HepG2 (cell line): ENCODE results near the gene COQ8B. TPM values are rescaled to one million over a fixed set of nuclear protein-coding genes. Genes with fewer than 3 reads are reported as not detected.

Source experiments
- EHMT2 ChIP-seq: fragments of 200-600 bp; sonication (generic); IDR thresholded peaks from 2 replicates; pipeline ENCODE4 v1.7.0; 2017; ENCODE audit warnings: antibody characterized with exemption, low read depth, low read length, borderline replicate concordance
- GZF1 ChIP-seq: sonication (generic); formaldehyde crosslinking; IDR thresholded peaks from 2 replicates; pipeline ENCODE4 v1.5.1; 2020; ENCODE audit warnings: mild to moderate bottlenecking, missing genetic modification reagents
- MTF2 ChIP-seq: sonication (generic); formaldehyde crosslinking; IDR thresholded peaks from 2 replicates; pipeline ENCODE4 v1.5.0; 2020; ENCODE audit warnings: missing genetic modification reagents, borderline replicate concordance
- MYNN ChIP-seq: sonication (generic); formaldehyde crosslinking; IDR thresholded peaks from 2 replicates; pipeline ENCODE4 v1.4.0; 2020; ENCODE audit warnings: mild to moderate bottlenecking, low read depth, missing genetic modification reagents
- NR3C1 ChIP-seq: sonication (generic); formaldehyde crosslinking; IDR thresholded peaks from 2 replicates; pipeline ENCODE4 v1.4.0; 2020; ENCODE audit warnings: missing genetic modification reagents
- PAX8 ChIP-seq: sonication (generic); formaldehyde crosslinking; IDR thresholded peaks from 2 replicates; pipeline ENCODE4 v1.8.0; 2022; ENCODE audit warnings: mild to moderate bottlenecking, missing genetic modification reagents, borderline replicate concordance
- RARG ChIP-seq: sonication (generic); formaldehyde crosslinking; IDR thresholded peaks from 2 replicates; pipeline ENCODE4 v1.4.0; 2020; ENCODE audit warnings: low read depth, mild to moderate bottlenecking, missing genetic modification reagents
- ZNF337 ChIP-seq: sonication (generic); formaldehyde crosslinking; IDR thresholded peaks from 2 replicates; pipeline ENCODE4 v1.5.1; 2020; ENCODE audit warnings: missing genetic modification reagents, low read depth, mild to moderate bottlenecking, borderline replicate concordance
- ZNF788 ChIP-seq: sonication (generic); formaldehyde crosslinking; IDR thresholded peaks from 2 replicates; pipeline ENCODE4 v1.5.0; 2020; ENCODE audit warnings: mild to moderate bottlenecking, missing genetic modification reagents, borderline replicate concordance
- ZSCAN20 ChIP-seq: sonication (generic); formaldehyde crosslinking; IDR thresholded peaks from 2 replicates; pipeline ENCODE4 v1.4.0; 2020; ENCODE audit warnings: missing genetic modification reagents, mild to moderate bottlenecking, borderline replicate concordance
- polyA plus RNA-seq, 8 experiments: library from polyadenylated mRNA; depleted of rRNA in 3 of 8; stranded (reverse) in 7 of 8; unstranded in 1 of 8; fragments of >200 nt; fragmentation: Illumina TruSeq in 4 of 8; extraction: Trizol in 4 of 8; gene quantifications; 2 replicates each; pipeline versions ENCODE4 v1.2.1 to v1.2.3, GENCODE V29; 2011 to 2016; ENCODE audit warnings: low read depth in 4 of 8, missing spikeins in 1 of 8, mixed read lengths in 1 of 8; ENCODE audit not compliant: insufficient read depth in 1 of 8
- total RNA-seq, 5 experiments: library from RNA; depleted of rRNA; stranded (reverse); fragments of >200 nt; fragmentation: Illumina TruSeq; extraction: Trizol; gene quantifications; 2 replicates each; pipeline ENCODE4 v1.2.3, GENCODE V29; 2016; ENCODE audit warnings: low read depth in 1 of 5
- TF ChIP-seq, protein P1 (sequence below): IDR thresholded peaks from 2 replicates; pipeline ENCODE4 v1.6.1; 2016; ENCODE audit warnings: low read depth
- TF ChIP-seq, protein P2 (sequence below): sonication (generic); formaldehyde crosslinking; IDR thresholded peaks from 2 replicates; pipeline ENCODE4 v1.8.1; 2023; ENCODE audit warnings: missing genetic modification reagents, mild to moderate bottlenecking, borderline replicate concordance
- TF ChIP-seq, protein P3 (sequence below): sonication (generic); formaldehyde crosslinking; IDR thresholded peaks from 2 replicates; pipeline ENCODE4 v1.4.0; 2020; ENCODE audit warnings: missing genetic modification reagents, borderline replicate concordance
- TF ChIP-seq, protein P4 (sequence below): sonication (generic); formaldehyde crosslinking; IDR thresholded peaks from 2 replicates; pipeline ENCODE4 v1.5.0; 2020; ENCODE audit warnings: mild to moderate bottlenecking, missing genetic modification reagents, borderline replicate concordance
- TF ChIP-seq, protein P5 (sequence below): sonication (generic); formaldehyde crosslinking; IDR thresholded peaks from 2 replicates; pipeline ENCODE4 v1.4.0; 2020; ENCODE audit warnings: missing genetic modification reagents
- TF ChIP-seq, protein P6 (sequence below): sonication (generic); formaldehyde crosslinking; IDR thresholded peaks from 2 replicates; pipeline ENCODE4 v1.5.0; 2020; ENCODE audit warnings: mild to moderate bottlenecking, missing genetic modification reagents, borderline replicate concordance

COQ8B gene
- total and polyA plus RNA-seq, 2 of the 13 experiments (the other 11 are each of a cell fraction or from before 2014, with no cell fraction given) = 12.3 to 17.2 TPM

DNA sequence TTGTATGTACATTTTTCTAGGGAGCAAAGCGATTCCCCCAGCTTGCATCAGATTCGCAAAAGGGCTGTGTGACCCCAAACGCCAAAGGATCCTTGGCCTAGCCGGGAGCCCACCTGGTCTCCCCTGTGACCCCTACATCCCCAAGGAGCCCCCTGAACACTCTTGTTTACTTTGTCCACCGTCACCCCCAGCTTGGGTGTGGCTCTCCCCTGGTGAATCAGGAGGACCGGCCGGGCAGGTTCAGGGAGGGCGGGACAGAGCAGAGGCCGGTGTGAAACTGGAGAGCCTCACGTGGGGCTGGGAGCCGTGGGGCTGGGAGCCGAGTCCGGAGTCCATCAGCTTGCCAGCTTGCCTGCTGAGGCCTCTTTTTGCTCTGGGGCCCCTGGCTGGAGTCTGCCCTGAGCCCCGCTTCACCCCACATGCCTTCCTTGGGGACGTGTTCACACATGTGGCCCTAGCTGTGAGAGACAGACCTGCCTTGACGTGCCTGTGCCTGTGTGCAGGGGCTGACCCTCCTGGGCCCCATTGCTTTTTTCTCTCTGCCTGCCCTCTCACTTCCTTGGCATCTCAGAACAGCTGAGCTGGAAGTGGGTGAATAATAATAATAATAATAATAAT is 2.2 kb upstream of the COQ8B start (continued):
- TF ChIP-seq ZNF337 (CRISPR knock-in tag) (0 out of 2 replicates have a peak, but pooled peaks have one; percentile 28), MTF2 (CRISPR knock-in tag) (no peak), RARG (CRISPR knock-in tag) (no peak), MYNN (CRISPR knock-in tag) (no peak), ZSCAN20 (CRISPR knock-in tag) (no peak), EHMT2 (no peak), ZNF788 (CRISPR knock-in tag) (peak; percentile 54; the same call in 1 of the 2 replicates), NR3C1 (CRISPR knock-in tag) (no peak), GZF1 (CRISPR knock-in tag) (no peak), PAX8 (CRISPR knock-in tag) (0 out of 2 replicates have a peak, but pooled peaks have one; percentile 54)
- TF ChIP-seq, protein P1, sequence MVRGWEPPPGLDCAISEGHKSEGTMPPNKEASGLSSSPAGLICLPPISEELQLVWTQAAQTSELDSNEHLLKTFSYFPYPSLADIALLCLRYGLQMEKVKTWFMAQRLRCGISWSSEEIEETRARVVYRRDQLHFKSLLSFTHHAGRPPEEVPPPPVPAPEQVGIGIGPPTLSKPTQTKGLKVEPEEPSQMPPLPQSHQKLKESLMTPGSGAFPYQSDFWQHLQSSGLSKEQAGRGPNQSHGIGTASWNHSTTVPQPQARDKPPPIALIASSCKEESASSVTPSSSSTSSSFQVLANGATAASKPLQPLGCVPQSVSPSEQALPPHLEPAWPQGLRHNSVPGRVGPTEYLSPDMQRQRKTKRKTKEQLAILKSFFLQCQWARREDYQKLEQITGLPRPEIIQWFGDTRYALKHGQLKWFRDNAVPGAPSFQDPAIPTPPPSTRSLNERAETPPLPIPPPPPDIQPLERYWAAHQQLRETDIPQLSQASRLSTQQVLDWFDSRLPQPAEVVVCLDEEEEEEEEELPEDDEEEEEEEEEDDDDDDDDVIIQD (CRISPR knock-in tag) = no peak
- TF ChIP-seq, protein P2, sequence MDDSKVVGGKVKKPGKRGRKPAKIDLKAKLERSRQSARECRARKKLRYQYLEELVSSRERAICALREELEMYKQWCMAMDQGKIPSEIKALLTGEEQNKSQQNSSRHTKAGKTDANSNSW = no peak
- TF ChIP-seq, protein P3, sequence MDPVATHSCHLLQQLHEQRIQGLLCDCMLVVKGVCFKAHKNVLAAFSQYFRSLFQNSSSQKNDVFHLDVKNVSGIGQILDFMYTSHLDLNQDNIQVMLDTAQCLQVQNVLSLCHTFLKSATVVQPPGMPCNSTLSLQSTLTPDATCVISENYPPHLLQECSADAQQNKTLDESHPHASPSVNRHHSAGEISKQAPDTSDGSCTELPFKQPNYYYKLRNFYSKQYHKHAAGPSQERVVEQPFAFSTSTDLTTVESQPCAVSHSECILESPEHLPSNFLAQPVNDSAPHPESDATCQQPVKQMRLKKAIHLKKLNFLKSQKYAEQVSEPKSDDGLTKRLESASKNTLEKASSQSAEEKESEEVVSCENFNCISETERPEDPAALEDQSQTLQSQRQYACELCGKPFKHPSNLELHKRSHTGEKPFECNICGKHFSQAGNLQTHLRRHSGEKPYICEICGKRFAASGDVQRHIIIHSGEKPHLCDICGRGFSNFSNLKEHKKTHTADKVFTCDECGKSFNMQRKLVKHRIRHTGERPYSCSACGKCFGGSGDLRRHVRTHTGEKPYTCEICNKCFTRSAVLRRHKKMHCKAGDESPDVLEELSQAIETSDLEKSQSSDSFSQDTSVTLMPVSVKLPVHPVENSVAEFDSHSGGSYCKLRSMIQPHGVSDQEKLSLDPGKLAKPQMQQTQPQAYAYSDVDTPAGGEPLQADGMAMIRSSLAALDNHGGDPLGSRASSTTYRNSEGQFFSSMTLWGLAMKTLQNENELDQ (CRISPR knock-in tag) = no peak
- TF ChIP-seq, protein P4, sequence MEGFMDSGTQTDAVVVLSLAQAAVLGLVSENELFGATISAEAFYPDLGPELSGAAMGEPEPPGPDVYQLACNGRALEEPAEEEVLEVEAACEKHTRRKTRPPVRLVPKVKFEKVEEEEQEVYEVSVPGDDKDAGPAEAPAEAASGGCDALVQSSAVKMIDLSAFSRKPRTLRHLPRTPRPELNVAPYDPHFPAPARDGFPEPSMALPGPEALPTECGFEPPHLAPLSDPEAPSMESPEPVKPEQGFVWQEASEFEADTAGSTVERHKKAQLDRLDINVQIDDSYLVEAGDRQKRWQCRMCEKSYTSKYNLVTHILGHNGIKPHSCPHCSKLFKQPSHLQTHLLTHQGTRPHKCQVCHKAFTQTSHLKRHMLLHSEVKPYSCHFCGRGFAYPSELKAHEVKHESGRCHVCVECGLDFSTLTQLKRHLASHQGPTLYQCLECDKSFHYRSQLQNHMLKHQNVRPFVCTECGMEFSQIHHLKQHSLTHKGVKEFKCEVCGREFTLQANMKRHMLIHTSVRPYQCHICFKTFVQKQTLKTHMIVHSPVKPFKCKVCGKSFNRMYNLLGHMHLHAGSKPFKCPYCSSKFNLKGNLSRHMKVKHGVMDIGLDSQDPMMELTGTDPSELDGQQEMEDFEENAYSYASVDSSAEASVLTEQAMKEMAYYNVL (CRISPR knock-in tag) = no peak; the same call in 1 of the 2 replicates
- TF ChIP-seq, protein P5, sequence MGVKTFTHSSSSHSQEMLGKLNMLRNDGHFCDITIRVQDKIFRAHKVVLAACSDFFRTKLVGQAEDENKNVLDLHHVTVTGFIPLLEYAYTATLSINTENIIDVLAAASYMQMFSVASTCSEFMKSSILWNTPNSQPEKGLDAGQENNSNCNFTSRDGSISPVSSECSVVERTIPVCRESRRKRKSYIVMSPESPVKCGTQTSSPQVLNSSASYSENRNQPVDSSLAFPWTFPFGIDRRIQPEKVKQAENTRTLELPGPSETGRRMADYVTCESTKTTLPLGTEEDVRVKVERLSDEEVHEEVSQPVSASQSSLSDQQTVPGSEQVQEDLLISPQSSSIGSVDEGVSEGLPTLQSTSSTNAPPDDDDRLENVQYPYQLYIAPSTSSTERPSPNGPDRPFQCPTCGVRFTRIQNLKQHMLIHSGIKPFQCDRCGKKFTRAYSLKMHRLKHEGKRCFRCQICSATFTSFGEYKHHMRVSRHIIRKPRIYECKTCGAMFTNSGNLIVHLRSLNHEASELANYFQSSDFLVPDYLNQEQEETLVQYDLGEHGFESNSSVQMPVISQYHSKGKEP (CRISPR knock-in tag) = no peak
- TF ChIP-seq, protein P6, sequence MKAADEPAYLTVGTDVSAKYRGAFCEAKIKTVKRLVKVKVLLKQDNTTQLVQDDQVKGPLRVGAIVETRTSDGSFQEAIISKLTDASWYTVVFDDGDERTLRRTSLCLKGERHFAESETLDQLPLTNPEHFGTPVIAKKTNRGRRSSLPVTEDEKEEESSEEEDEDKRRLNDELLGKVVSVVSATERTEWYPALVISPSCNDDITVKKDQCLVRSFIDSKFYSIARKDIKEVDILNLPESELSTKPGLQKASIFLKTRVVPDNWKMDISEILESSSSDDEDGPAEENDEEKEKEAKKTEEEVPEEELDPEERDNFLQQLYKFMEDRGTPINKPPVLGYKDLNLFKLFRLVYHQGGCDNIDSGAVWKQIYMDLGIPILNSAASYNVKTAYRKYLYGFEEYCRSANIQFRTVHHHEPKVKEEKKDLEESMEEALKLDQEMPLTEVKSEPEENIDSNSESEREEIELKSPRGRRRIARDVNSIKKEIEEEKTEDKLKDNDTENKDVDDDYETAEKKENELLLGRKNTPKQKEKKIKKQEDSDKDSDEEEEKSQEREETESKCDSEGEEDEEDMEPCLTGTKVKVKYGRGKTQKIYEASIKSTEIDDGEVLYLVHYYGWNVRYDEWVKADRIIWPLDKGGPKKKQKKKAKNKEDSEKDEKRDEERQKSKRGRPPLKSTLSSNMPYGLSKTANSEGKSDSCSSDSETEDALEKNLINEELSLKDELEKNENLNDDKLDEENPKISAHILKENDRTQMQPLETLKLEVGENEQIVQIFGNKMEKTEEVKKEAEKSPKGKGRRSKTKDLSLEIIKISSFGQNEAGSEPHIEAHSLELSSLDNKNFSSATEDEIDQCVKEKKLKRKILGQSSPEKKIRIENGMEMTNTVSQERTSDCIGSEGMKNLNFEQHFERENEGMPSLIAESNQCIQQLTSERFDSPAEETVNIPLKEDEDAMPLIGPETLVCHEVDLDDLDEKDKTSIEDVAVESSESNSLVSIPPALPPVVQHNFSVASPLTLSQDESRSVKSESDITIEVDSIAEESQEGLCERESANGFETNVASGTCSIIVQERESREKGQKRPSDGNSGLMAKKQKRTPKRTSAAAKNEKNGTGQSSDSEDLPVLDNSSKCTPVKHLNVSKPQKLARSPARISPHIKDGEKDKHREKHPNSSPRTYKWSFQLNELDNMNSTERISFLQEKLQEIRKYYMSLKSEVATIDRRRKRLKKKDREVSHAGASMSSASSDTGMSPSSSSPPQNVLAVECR = peak; percentile 89
